Heart left ventricle (tissue), 16 donors: ENCODE measurements around the gene GPR155. TPM values are rescaled to one million over a fixed set of nuclear protein-coding genes. Genes with fewer than 3 reads are reported as not detected.

Experiments used
- ATAC-seq, 4 donors: fragments of 200-7000 bp; cut with Tn5 transposase; one replicate each; pipeline ENCODE4 v1.9.1; 2020 to 2022; ENCODE audit warnings: moderate library complexity in 4 of 4, mild to moderate bottlenecking in 3 of 4, moderate number of reproducible peaks in 1 of 4
- DNase-seq, 5 donors: peaks; one replicate each; pipeline ENCODE4 v3.0.0-alpha.2; 2020
- H3K27ac ChIP-seq, 12 donors: fragments of 200-600 bp; sonication (generic) in 4 of 12; one replicate each; pipeline versions ENCODE4 v1.5.0 to v1.8.0; 2016 to 2022; ENCODE audit warnings: mild to moderate bottlenecking in 2 of 12
- H3K27me3 ChIP-seq, 9 donors: fragments of 200-600 bp; sonication (generic) in 2 of 9; one replicate each; pipeline versions ENCODE4 v1.5.1 to v1.8.0; 2016 to 2022; ENCODE audit warnings: mild to moderate bottlenecking in 3 of 9
- H3K36me3 ChIP-seq, 9 donors: fragments of 200-600 bp; sonication (generic) in 2 of 9; one replicate each; pipeline versions ENCODE4 v1.5.0 to v1.8.0; 2018 to 2022; ENCODE audit warnings: mild to moderate bottlenecking in 2 of 9
- H3K4me1 ChIP-seq, 12 donors: fragments of 200-600 bp; sonication (generic) in 4 of 12; one replicate each; pipeline versions ENCODE4 v1.5.0 to v1.8.0; 2016 to 2022; ENCODE audit warnings: mild to moderate bottlenecking in 3 of 12
- H3K4me3 ChIP-seq, 12 donors: fragments of 200-600 bp; sonication (generic) in 4 of 12; one replicate each; pipeline versions ENCODE4 v1.5.0 to v1.8.0; 2017 to 2022; ENCODE audit warnings: mild to moderate bottlenecking in 9 of 12, moderate library complexity in 4 of 12
- H3K9me3 ChIP-seq, 12 donors: fragments of 200-600 bp; sonication (generic) in 4 of 12; one replicate each; pipeline versions ENCODE4 v1.5.0 to v1.8.0; 2016 to 2022; ENCODE audit warnings: mild to moderate bottlenecking in 1 of 12
- POLR2A ChIP-seq, 2 donors: fragments of 450-650 bp; IDR thresholded peaks; one replicate each; pipeline ENCODE4 v1.6.1; 2017; ENCODE audit warnings: antibody characterized with exemption in 2 of 2, mild to moderate bottlenecking in 2 of 2, moderate library complexity in 2 of 2
- WGBS, 4 donors: extraction: QIAGEN DNeasy Blood & Tissue Kit in 2 of 4; methylation state at CpG; one replicate each; pipeline versions ENCODE4 v1.1.5 to v1.1.7; 2013 to 2018; 5-methylcytosine and 5-hydroxymethylcytosine counted together
- intact Hi-C, 10 donors: fragments of 100-400 bp; cut with DNase I; formaldehyde crosslinking; loops; one replicate each; pipeline versions ENCODE4 v1.11.1 to v1.14.2; 2022
- polyA plus RNA-seq, 2 donors: library from polyadenylated mRNA; stranded (reverse); fragments of 200-250 nt; gene quantifications; one replicate each; pipeline ENCODE4 v1.2.3, GENCODE V29; 2013
- total RNA-seq, 9 donors: library from RNA; depleted of rRNA in 2 of 9; stranded (reverse); fragments of >200 nt in 2 of 9; fragmentation: NEBNext Ultra II Directional in 3 of 9; extraction: Animal tissue kit (Norgen Biotek cat#: 25700) in 3 of 9; gene quantifications; one replicate each; pipeline versions ENCODE4 v1.1.0 to v1.2.4, GENCODE V29; 2016 to 2023
- TF ChIP-seq, protein P1 (sequence below), 12 donors: fragments of 200-600 bp; sonication (generic) in 4 of 12; IDR thresholded peaks; one replicate each; pipeline versions ENCODE4 v1.5.0 to v1.8.0; 2018 to 2022; ENCODE audit warnings: antibody characterized with exemption in 12 of 12, mild to moderate bottlenecking in 5 of 12
- donor health status: ischemic (EF 13 %, LVEDD 7.1; RV severe dilation, severe dysfunction).
- donor health status: healthy with polysubstance abuse.
- donor health status: DM: no; HTN: yes; CAD: no.
- donor health status: DM: no; HTN: no; CAD: no.
- donor health status: ischemic (EF 25% LVEDD 6.9; RV normal size, moderate dysfunction).
- donor health status: ischemic (EF 25% LVEDD 5.7; RV mildly dilated, moderate dysfunction).
- donor health status: healthy.
- donor health status: DM: yes; HTN: yes; CAD: no.
- donor health status: ischemic (EF 35%, LVEDD 5.7; RV mildly dilated, moderate dysfunction).
- donor health status: nonischemic (EF 11% LVEDD 7.7; RV severe dilation, severe dysfunction).
- donor health status: DM: yes; HTN: yes; CAD: no.
- donor health status: PGD.
- donor health status: ischemic (EF 29% LVEDD 5.4; RV normal size, mild dysfunction).
- donor health status: nonischemic (EF 23%, LVEDD 6.1; RV moderate dilation, normal function).

The GPR155 gene
- total and polyA plus RNA-seq, 11 donors: 3.5 to 21.3 (median 16.0) TPM

DNA sequence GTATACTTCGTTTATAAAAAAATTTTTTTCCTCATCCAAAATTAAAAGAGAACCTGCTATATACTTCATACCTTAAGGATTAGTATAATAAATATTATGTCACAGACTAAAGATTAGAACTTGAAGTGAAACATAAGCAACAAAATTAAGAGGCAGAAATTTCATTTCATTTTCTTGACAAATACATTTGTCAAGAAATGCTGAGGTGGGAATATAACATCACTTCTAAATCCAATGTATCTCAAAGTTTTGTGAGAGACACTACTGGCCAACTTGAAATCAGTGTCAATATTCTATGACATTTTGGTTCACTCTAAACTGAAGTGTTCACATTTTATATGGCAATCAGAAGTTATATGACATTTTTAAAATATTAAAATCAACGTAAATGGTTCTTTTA, 47.5 kb downstream of the GPR155 start:
- ATAC-seq: no peak
- H3K27ac ChIP-seq: no peak overlapping the region
- TF ChIP-seq, protein P1, sequence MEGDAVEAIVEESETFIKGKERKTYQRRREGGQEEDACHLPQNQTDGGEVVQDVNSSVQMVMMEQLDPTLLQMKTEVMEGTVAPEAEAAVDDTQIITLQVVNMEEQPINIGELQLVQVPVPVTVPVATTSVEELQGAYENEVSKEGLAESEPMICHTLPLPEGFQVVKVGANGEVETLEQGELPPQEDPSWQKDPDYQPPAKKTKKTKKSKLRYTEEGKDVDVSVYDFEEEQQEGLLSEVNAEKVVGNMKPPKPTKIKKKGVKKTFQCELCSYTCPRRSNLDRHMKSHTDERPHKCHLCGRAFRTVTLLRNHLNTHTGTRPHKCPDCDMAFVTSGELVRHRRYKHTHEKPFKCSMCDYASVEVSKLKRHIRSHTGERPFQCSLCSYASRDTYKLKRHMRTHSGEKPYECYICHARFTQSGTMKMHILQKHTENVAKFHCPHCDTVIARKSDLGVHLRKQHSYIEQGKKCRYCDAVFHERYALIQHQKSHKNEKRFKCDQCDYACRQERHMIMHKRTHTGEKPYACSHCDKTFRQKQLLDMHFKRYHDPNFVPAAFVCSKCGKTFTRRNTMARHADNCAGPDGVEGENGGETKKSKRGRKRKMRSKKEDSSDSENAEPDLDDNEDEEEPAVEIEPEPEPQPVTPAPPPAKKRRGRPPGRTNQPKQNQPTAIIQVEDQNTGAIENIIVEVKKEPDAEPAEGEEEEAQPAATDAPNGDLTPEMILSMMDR (IDR thresholded peaks at IDR 0.05): no peak
- TF ChIP-seq POLR2A (IDR thresholded peaks at IDR 0.05): no peak
- no peak for DNase-seq
- H3K27me3 ChIP-seq: no peaks in the 10 kb centered on the region
- intact Hi-C loops: no loop called here
- H3K36me3 ChIP-seq: peaks cover 0 to 65% (median 42%) of the 10 kb centered on the region in 9 donors
- 92 to 96% (median 94%) methylated on average over 2 of the region's 2 CpGs for WGBS, 4 donors
- no peak overlapping the region for H3K4me3 ChIP-seq
- H3K9me3 ChIP-seq: no peaks in the 10 kb centered on the region
- peaks cover 0 to 5% (median 0%) of the 10 kb centered on the region in 12 donors for H3K4me1 ChIP-seq

DNA sequence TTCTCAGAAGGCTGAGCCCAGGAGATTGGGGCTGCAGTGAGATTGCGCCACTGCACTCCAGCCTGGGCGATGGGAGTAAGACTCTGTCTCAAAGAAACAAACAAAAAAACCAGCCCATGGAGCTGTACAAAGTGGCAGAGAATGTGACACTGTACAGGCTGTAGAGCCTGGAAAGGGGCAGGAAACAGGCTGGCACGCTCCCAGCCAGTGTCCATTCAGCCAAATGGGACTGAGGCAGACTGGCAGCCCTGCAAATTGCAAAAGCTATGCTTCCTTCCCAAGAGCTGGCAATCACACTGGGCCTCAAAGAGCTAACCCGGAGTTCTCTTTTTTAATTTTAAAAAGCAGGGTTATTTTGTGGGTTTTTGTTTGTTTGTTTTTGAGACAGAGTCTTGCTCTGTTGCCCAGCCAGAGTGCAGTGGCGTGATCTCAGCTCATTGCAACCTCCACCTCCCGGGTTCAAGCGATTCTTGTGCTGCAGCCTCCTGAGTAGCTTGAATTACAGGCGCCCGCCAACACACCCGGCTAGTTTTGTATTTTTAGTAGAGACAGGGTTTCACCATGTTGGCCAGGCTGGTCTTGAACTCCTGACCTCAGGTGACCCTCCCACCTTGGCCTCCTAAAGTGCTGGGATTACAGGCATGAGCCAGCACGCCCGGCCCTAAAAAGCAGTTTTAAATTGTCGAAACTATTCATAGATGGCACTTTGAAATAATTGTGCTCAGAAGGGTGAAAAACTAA, 48.5 kb downstream of the GPR155 start:
- ATAC-seq: peak; percentile 90 to 93 (median 92)
- Histone ChIP-seq H3K4me3 (no peak overlapping the region), H3K27me3 (no peaks in the 10 kb centered on the region), H3K9me3 (no peaks in the 10 kb centered on the region), H3K27ac (no peak overlapping the region), H3K4me1 (peaks cover 0 to 5% (median 0%) of the 10 kb centered on the region in 12 donors), H3K36me3 (peaks cover 0 to 61% (median 32%) of the 10 kb centered on the region in 9 donors)
- WGBS, 4 donors: 73 to 85% (median 76%) methylated on average over 13 of the region's 13 CpGs
- intact Hi-C loops: no loop called here
- peak; percentile 36 to 78 (median 64) for DNase-seq
- TF ChIP-seq POLR2A (IDR thresholded peaks at IDR 0.05): no peak
- TF ChIP-seq, protein P1 (IDR thresholded peaks at IDR 0.05): no peak

DNA sequence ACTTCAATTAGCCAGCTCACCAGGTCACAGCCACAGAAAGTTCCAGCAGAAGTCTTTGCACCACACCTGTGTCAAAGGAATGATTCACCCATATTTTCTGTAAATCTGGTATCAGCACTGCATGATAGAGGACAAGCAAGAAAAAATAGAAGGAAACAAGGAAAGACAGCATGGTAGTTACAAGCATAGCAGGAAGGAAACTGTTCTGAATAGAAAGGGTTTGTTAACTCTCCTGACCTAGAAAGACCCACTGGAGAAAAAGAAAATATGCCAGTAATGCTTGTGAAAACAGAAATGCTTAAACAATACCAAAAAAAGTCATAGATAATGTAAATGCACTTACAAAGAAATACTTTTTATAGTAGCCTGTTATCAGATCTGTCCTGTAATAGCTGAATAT, 50.5 kb downstream of the GPR155 start:
- Histone ChIP-seq H3K4me3 (no peak overlapping the region), H3K9me3 (no peaks in the 10 kb centered on the region), H3K27me3 (no peaks in the 10 kb centered on the region), H3K27ac (no peak overlapping the region), H3K4me1 (peaks cover 0 to 5% (median 0%) of the 10 kb centered on the region in 12 donors), H3K36me3 (peaks cover 0 to 62% (median 18%) of the 10 kb centered on the region in 9 donors)
- DNase-seq (no peak), ATAC-seq (no peak)
- TF ChIP-seq POLR2A (IDR thresholded peaks at IDR 0.05): no peak
- TF ChIP-seq, protein P1 (IDR thresholded peaks at IDR 0.05): no peak
- intact Hi-C loops: no loop called here

DNA sequence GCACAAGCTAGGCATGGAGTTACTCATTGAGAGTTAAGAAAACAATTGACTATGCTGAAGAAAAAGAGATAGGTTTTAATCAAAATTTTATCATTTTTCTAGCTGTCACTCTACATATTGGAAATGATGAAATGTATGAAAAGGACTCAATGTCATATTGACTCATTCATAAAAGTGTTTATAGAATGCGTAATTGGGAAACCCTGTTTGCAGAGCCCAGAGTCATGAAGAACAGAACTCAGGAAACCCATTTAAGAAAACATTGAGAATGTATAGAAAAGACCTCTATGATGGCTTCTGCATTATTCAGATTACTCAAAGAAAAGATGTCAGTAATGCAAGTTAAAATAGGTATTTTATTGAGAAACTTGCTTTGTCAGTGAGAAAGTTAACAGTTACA, 54.9 kb downstream of the GPR155 start:
- Histone ChIP-seq H3K36me3 (peaks cover 0 to 79% (median 17%) of the 10 kb centered on the region in 9 donors), H3K27me3 (no peaks in the 10 kb centered on the region)

More for the DNA sequence above, 54.9 kb downstream of the GPR155 start:
- DNase-seq: no peak
- Histone ChIP-seq H3K4me1 (no peaks in the 10 kb centered on the region), H3K9me3 (no peaks in the 10 kb centered on the region), H3K4me3 (no peak overlapping the region), H3K27ac (no peak overlapping the region)
- intact Hi-C loops: no loop called here
- WGBS, 4 donors: 95 to 97% (median 96%) methylated on average over 1 of the region's 1 CpG
- TF ChIP-seq, protein P1 (IDR thresholded peaks at IDR 0.05): no peak
- TF ChIP-seq POLR2A (IDR thresholded peaks at IDR 0.05): no peak
- ATAC-seq: no peak
